Measurements from ENCODE around the gene RTN4R. TPM values are rescaled to one million over a fixed set of nuclear protein-coding genes. Genes with fewer than 3 reads are reported as not detected.
"Not testable (repeated sequence)": the region's sequence is repeated elsewhere in the genome, so short reads cannot be mapped to it uniquely, and the experiment has no call there.

Gene RTN4R
- polyA plus RNA-seq, 1 of the 3 experiments (the other 2 are of a cell fraction), result 0.23 TPM

GRCh38 chr22:20267441-20268278, 458 bp downstream of the RTN4R start:
- no peaks in the 10 kb centered on the region for H3K79me2 ChIP-seq (ENCODE audit: insufficient read depth)
- peak overlapping the region; percentile 29 to 47; a peak in 3 of 4 replicates for H3K4me3 ChIP-seq (ENCODE audit: low read depth in 2 of 2, low read length in 1 of 2)
- H3K36me3 ChIP-seq (replicated peaks in 1 of 2; ENCODE audit: control insufficient read depth in 1 of 2, insufficient read depth in 2 of 2, low read length in 1 of 2), result no peaks in the 10 kb centered on the region
- no peaks in the 10 kb centered on the region for H4K20me1 ChIP-seq (ENCODE audit: insufficient read depth)
- H3K27me3 ChIP-seq (ENCODE audit: insufficient read depth), result no peaks in the 10 kb centered on the region
- H3F3A ChIP-seq (replicated peaks; ENCODE audit: insufficient read depth), result no peaks in the 10 kb centered on the region
- no peak overlapping the region; a peak in 1 of 4 replicates for H3K27ac ChIP-seq (ENCODE audit: low read depth in 2 of 2, low read length in 1 of 2)
- H3K4me2 ChIP-seq, result peak overlapping the region; percentile 62; the same call in 1 of the 2 replicates
- H2AFZ ChIP-seq (ENCODE audit: low read depth), result no peak overlapping the region
- no peaks in the 10 kb centered on the region for H3K9me2 ChIP-seq
- DNase-seq, result peak; percentile 53
- WGBS (ENCODE audit: low lambda C conversion rate), result 3% methylated on average over 22 of the region's 101 CpGs
- CTCF ChIA-PET, result no interaction called here
- no peaks in the 10 kb centered on the region for H3K9me3 ChIP-seq
- POLR2A ChIA-PET, result no interaction called here
- peaks cover 0 to 26% of the 10 kb centered on the region in 2 experiments; a peak in 1 of 4 replicates for H3K4me1 ChIP-seq (ENCODE audit: control insufficient read depth in 1 of 2, insufficient read depth in 2 of 2, low read depth in 1 of 2, low read length in 1 of 2)
- TF ChIP-seq MXI1 (IDR thresholded peaks at IDR 0.05; ENCODE audit: low read depth, low read length), result no peak
- TF ChIP-seq CHD2 (IDR thresholded peaks at IDR 0.05; ENCODE audit: low read length, partially characterized antibody), result no peak
- no peak for TF ChIP-seq RFX5 (IDR thresholded peaks at IDR 0.05; ENCODE audit: low read length)
- TF ChIP-seq ZBTB33 (IDR thresholded peaks at IDR 0.05; ENCODE audit: borderline replicate concordance, low read depth), result no peak
- no peak for TF ChIP-seq USF1 (IDR thresholded peaks at IDR 0.05; ENCODE audit: borderline replicate concordance, low read depth)
- no peak for TF ChIP-seq EP300 (IDR thresholded peaks at IDR 0.05; ENCODE audit: borderline replicate concordance in 1 of 2, low read depth in 1 of 2, low read length in 1 of 2)
- no peak for TF ChIP-seq GATA2 (CRISPR knock-in tag; IDR thresholded peaks at IDR 0.05)
- TF ChIP-seq MAX (IDR thresholded peaks at IDR 0.05; ENCODE audit: low read depth), result no peak
- no peak for TF ChIP-seq JUND (IDR thresholded peaks at IDR 0.05)
- TF ChIP-seq PBX3 (IDR thresholded peaks at IDR 0.05), result no peak
- TF ChIP-seq YY1 (IDR thresholded peaks at IDR 0.05; ENCODE audit: low read depth), result no peak
- TF ChIP-seq RAD21 (IDR thresholded peaks at IDR 0.05; ENCODE audit: low read length), result no peak
- no peak for TF ChIP-seq FOXM1 (IDR thresholded peaks at IDR 0.05; ENCODE audit: low read depth)
- no peak for TF ChIP-seq MEF2A (IDR thresholded peaks at IDR 0.05; ENCODE audit: borderline replicate concordance, low read depth)
- H3K9ac ChIP-seq, result no peak overlapping the region

GRCh38 chr22:20266667-20267440, 1.3 kb downstream of the RTN4R start:
- H3K9ac ChIP-seq; H3K27me3 ChIP-seq (ENCODE audit: insufficient read depth); H2AFZ ChIP-seq (ENCODE audit: low read depth); POLR2A ChIA-PET; H3K27ac ChIP-seq (ENCODE audit: low read depth in 2 of 2, low read length in 1 of 2); H3K79me2 ChIP-seq (ENCODE audit: insufficient read depth); H3K4me3 ChIP-seq (ENCODE audit: low read depth in 2 of 2, low read length in 1 of 2); H3K4me2 ChIP-seq; H3K36me3 ChIP-seq (replicated peaks in 1 of 2; ENCODE audit: control insufficient read depth in 1 of 2, insufficient read depth in 2 of 2, low read length in 1 of 2); H3K9me3 ChIP-seq; H3K9me2 ChIP-seq; H3F3A ChIP-seq (replicated peaks; ENCODE audit: insufficient read depth); DNase-seq; CTCF ChIA-PET; H4K20me1 ChIP-seq (ENCODE audit: insufficient read depth): not testable (repeated sequence)
- H3K4me1 ChIP-seq (ENCODE audit: control insufficient read depth in 1 of 2, insufficient read depth in 2 of 2, low read depth in 1 of 2, low read length in 1 of 2), result peaks cover 0 to 25% of the 10 kb centered on the region in 2 experiments; a peak in 1 of 4 replicates
- WGBS (ENCODE audit: low lambda C conversion rate), result 93% methylated on average over 6 of the region's 33 CpGs

- H3K27me3 ChIP-seq (ENCODE audit: insufficient read depth); DNase-seq; H3K4me2 ChIP-seq; POLR2A ChIA-PET; H3K27ac ChIP-seq (ENCODE audit: low read depth in 2 of 2, low read length in 1 of 2); H4K20me1 ChIP-seq (ENCODE audit: insufficient read depth); H2AFZ ChIP-seq (ENCODE audit: low read depth); H3K9ac ChIP-seq; H3K9me2 ChIP-seq; H3K9me3 ChIP-seq; CTCF ChIA-PET; H3K36me3 ChIP-seq (replicated peaks in 1 of 2; ENCODE audit: control insufficient read depth in 1 of 2, insufficient read depth in 2 of 2, low read length in 1 of 2); H3K4me3 ChIP-seq (ENCODE audit: low read depth in 2 of 2, low read length in 1 of 2); H3F3A ChIP-seq (replicated peaks; ENCODE audit: insufficient read depth); H3K79me2 ChIP-seq (ENCODE audit: insufficient read depth): not testable (repeated sequence)
- H3K4me1 ChIP-seq (ENCODE audit: control insufficient read depth in 1 of 2, insufficient read depth in 2 of 2, low read depth in 1 of 2, low read length in 1 of 2), result peaks cover 0 to 17% of the 10 kb centered on the region in 2 experiments; a peak in 1 of 4 replicates
- WGBS (ENCODE audit: low lambda C conversion rate), result 63% methylated on average over 4 of the region's 15 CpGs
Observed at GRCh38 chr22:20265772-20266666, 2.1 kb downstream of the RTN4R start.
